Measurements from ENCODE around the gene GREM2. TPM values are rescaled to one million over a fixed set of nuclear protein-coding genes. Genes with fewer than 3 reads are reported as not detected.

Gene GREM2
- total RNA-seq, 4 donors from 2014 or later = 1.8 to 8.9 (median 3.3) TPM

- WGBS, 2 donors (ENCODE audit: low coverage in 1 of 2) = 68 to 80% methylated on average over 2 of the region's 2 CpGs
- Histone ChIP-seq H3K36me3 (no peaks in the 10 kb centered on the region), H3K9me3 (no peaks in the 10 kb centered on the region), H3K4me1 (no peaks in the 10 kb centered on the region), H3K4me3 (no peak overlapping the region), H3K27ac (no peak overlapping the region), H3K27me3 (no peaks in the 10 kb centered on the region)
- TF ChIP-seq EP300 (IDR thresholded peaks at IDR 0.05) = no peak
- TF ChIP-seq CTCF (IDR thresholded peaks at IDR 0.05) = no peak
- no peak for TF ChIP-seq POLR2AphosphoS5 (IDR thresholded peaks at IDR 0.05)
- no peak for TF ChIP-seq POLR2A (IDR thresholded peaks at IDR 0.05)
- no peak for ATAC-seq
These were observed 103.0 kb downstream of the GREM2 start for GRCh38 chr1:240508950-240509349.

- H3K27me3 ChIP-seq = no peaks in the 10 kb centered on the region
- ATAC-seq = no peak
- no peak overlapping the region for H3K4me3 ChIP-seq
- 47 to 64% methylated on average over 3 of the region's 3 CpGs for WGBS, 2 donors (ENCODE audit: low coverage in 1 of 2)
- H3K9me3 ChIP-seq = no peaks in the 10 kb centered on the region
- no peaks in the 10 kb centered on the region for H3K4me1 ChIP-seq
- H3K27ac ChIP-seq = no peak overlapping the region
- TF ChIP-seq EP300 (IDR thresholded peaks at IDR 0.05) (no peak), POLR2A (IDR thresholded peaks at IDR 0.05) (no peak), CTCF (IDR thresholded peaks at IDR 0.05) (no peak), POLR2AphosphoS5 (IDR thresholded peaks at IDR 0.05) (no peak)
- H3K36me3 ChIP-seq = no peaks in the 10 kb centered on the region
These were observed 103.8 kb downstream of the GREM2 start for GRCh38 chr1:240508201-240508600.

- H3K9me3 ChIP-seq = no peaks in the 10 kb centered on the region
- TF ChIP-seq POLR2A (IDR thresholded peaks at IDR 0.05) (no peak), EP300 (IDR thresholded peaks at IDR 0.05) (no peak), POLR2AphosphoS5 (IDR thresholded peaks at IDR 0.05) (no peak), CTCF (IDR thresholded peaks at IDR 0.05) (no peak)
- H3K36me3 ChIP-seq = no peaks in the 10 kb centered on the region
- WGBS, 2 donors (ENCODE audit: low coverage in 1 of 2) = 77 to 84% methylated on average over 4 of the region's 4 CpGs
- H3K4me3 ChIP-seq = no peak overlapping the region
- no peaks in the 10 kb centered on the region for H3K27me3 ChIP-seq
- ATAC-seq = no peak
- no peak overlapping the region for H3K27ac ChIP-seq
- H3K4me1 ChIP-seq = no peaks in the 10 kb centered on the region
These were observed 105.8 kb downstream of the GREM2 start for GRCh38 chr1:240506176-240506575.

GRCh38 chr1:240503558-240503957 is 108.4 kb downstream of the GREM2 start:
- Histone ChIP-seq H3K9me3 (no peaks in the 10 kb centered on the region), H3K36me3 (no peaks in the 10 kb centered on the region), H3K27ac (no peak overlapping the region), H3K4me1 (no peaks in the 10 kb centered on the region), H3K4me3 (no peak overlapping the region), H3K27me3 (no peaks in the 10 kb centered on the region)
- no peak for ATAC-seq
- 25 to 60% methylated on average over 1 of the region's 1 CpG for WGBS, 2 donors (ENCODE audit: low coverage in 1 of 2)
- TF ChIP-seq POLR2A (IDR thresholded peaks at IDR 0.05) = no peak
- no peak for TF ChIP-seq POLR2AphosphoS5 (IDR thresholded peaks at IDR 0.05)
- no peak for TF ChIP-seq EP300 (IDR thresholded peaks at IDR 0.05)
- TF ChIP-seq CTCF (IDR thresholded peaks at IDR 0.05) = no peak

GRCh38 chr1:240503036-240503435 is 108.9 kb downstream of the GREM2 start:
- Histone ChIP-seq H3K27me3 (no peaks in the 10 kb centered on the region), H3K9me3 (no peaks in the 10 kb centered on the region), H3K4me1 (no peaks in the 10 kb centered on the region), H3K4me3 (no peak overlapping the region), H3K27ac (no peak overlapping the region), H3K36me3 (no peaks in the 10 kb centered on the region)
- ATAC-seq = no peak
- WGBS, 2 donors (ENCODE audit: low coverage in 1 of 2) = 55 to 63% methylated on average over 3 to 4 of the region's 4 CpGs
- TF ChIP-seq POLR2AphosphoS5 (IDR thresholded peaks at IDR 0.05) = no peak
- TF ChIP-seq POLR2A (IDR thresholded peaks at IDR 0.05) = no peak

All from gastroesophageal sphincter (tissue), 4 donors.